ENCODE measurements around the gene TMTC1. TPM values are rescaled to one million over a fixed set of nuclear protein-coding genes. Genes with fewer than 3 reads are reported as not detected.

Gene TMTC1
- total and polyA plus RNA-seq, 8 donors: 1.2 to 5.1 (median 2.8) TPM

- Histone ChIP-seq H3K36me3 (no peaks in the 10 kb centered on the region), H3K27ac (no peak overlapping the region), H3K4me1 (no peaks in the 10 kb centered on the region), H3K27me3 (no peaks in the 10 kb centered on the region), H3K9me3 (no peaks in the 10 kb centered on the region), H3K4me3 (no peak overlapping the region)
- intact Hi-C loops (cut with DNase I): no loop called here
- no peak for FAIRE-seq
- ATAC-seq: no peak
- WGBS, 2 donors: 90 to 91% methylated on average over 2 of the region's 2 CpGs
- no peak for TF ChIP-seq CTCF (IDR thresholded peaks at IDR 0.05)
- DNase-seq: no peak
Measured at GRCh38 chr12:29534935-29535334, 248.8 kb downstream of the TMTC1 start.

GRCh38 chr12:29533815-29534489 lies 249.8 kb downstream of the TMTC1 start:
- Histone ChIP-seq H3K4me1 (no peaks in the 10 kb centered on the region), H3K27me3 (no peaks in the 10 kb centered on the region), H3K9me3 (no peaks in the 10 kb centered on the region), H3K36me3 (no peaks in the 10 kb centered on the region), H3K4me3 (no peak overlapping the region), H3K27ac (no peak overlapping the region)
- ATAC-seq (no peak), DNase-seq (no peak), FAIRE-seq (no peak)
- no peak for TF ChIP-seq CTCF (IDR thresholded peaks at IDR 0.05)
- 34 to 48% methylated on average over 4 of the region's 4 CpGs for WGBS, 2 donors
- intact Hi-C loops (cut with DNase I): no loop called here

GRCh38 chr12:29531471-29531870 lies 252.3 kb downstream of the TMTC1 start:
- ATAC-seq (no peak), DNase-seq (no peak), FAIRE-seq (no peak)
- H3K4me3 ChIP-seq: no peak overlapping the region
- intact Hi-C loops (cut with DNase I): no loop called here
- 12 to 13% methylated on average over 1 of the region's 1 CpG for WGBS, 2 donors
- no peak overlapping the region for H3K27ac ChIP-seq
- H3K9me3 ChIP-seq: no peaks in the 10 kb centered on the region
- H3K4me1 ChIP-seq: no peaks in the 10 kb centered on the region
- H3K36me3 ChIP-seq: no peaks in the 10 kb centered on the region
- TF ChIP-seq CTCF (IDR thresholded peaks at IDR 0.05): no peak
- no peaks in the 10 kb centered on the region for H3K27me3 ChIP-seq

- TF ChIP-seq CTCF (IDR thresholded peaks at IDR 0.05): no peak
- ATAC-seq (no peak), FAIRE-seq (no peak), DNase-seq (no peak)
- 60 to 71% methylated on average over 4 of the region's 4 CpGs for WGBS, 2 donors
- intact Hi-C loops (cut with DNase I): no loop called here
- H3K27ac ChIP-seq: no peak overlapping the region
- no peaks in the 10 kb centered on the region for H3K9me3 ChIP-seq
- no peak overlapping the region for H3K4me3 ChIP-seq
- H3K36me3 ChIP-seq: no peaks in the 10 kb centered on the region
- no peaks in the 10 kb centered on the region for H3K4me1 ChIP-seq
- no peaks in the 10 kb centered on the region for H3K27me3 ChIP-seq
Measured at GRCh38 chr12:29530436-29530835, 253.3 kb downstream of the TMTC1 start.

GRCh38 chr12:29528161-29528560 lies 255.6 kb downstream of the TMTC1 start:
- Histone ChIP-seq H3K27ac (no peak overlapping the region), H3K27me3 (no peaks in the 10 kb centered on the region), H3K36me3 (no peaks in the 10 kb centered on the region), H3K9me3 (no peaks in the 10 kb centered on the region), H3K4me3 (no peak overlapping the region), H3K4me1 (no peaks in the 10 kb centered on the region)
- no peak for ATAC-seq
- FAIRE-seq: no peak
- no peak for TF ChIP-seq CTCF (IDR thresholded peaks at IDR 0.05)
- no peak for DNase-seq
- intact Hi-C loops (cut with DNase I): no loop called here
- WGBS, 2 donors: 62 to 67% methylated on average over 4 of the region's 4 CpGs

Measured in pancreas (tissue), 10 donors.